Gastroesophageal sphincter (tissue), 4 donors: ENCODE measurements around the gene NRXN3. TPM values are rescaled to one million over a fixed set of nuclear protein-coding genes. Genes with fewer than 3 reads are reported as not detected.

Experiments
- ATAC-seq: fragments of 150-250 bp; one replicate; pipeline ENCODE4 v1.9.1; 2016; ENCODE audit warnings: mild to moderate bottlenecking, moderate library complexity
- H3K27ac ChIP-seq, 4 donors: fragments of 200-600 bp; sonication (generic) in 3 of 4; 1 replicate in 3 of 4; 2 replicates in 1 of 4; pipeline ENCODE4 v1.5.1; 2016 to 2019
- H3K27me3 ChIP-seq: fragments of 200-600 bp; sonication (generic); one replicate; pipeline ENCODE4 v1.5.1; 2019
- H3K36me3 ChIP-seq, 2 donors: fragments of 200-600 bp; sonication (generic); one replicate each; pipeline ENCODE4 v1.5.1; 2019; ENCODE audit warnings: control low read depth in 1 of 2
- H3K4me1 ChIP-seq, 3 donors: fragments of 200-600 bp; sonication (generic); 1 replicate in 2 of 3; 2 replicates in 1 of 3; pipeline ENCODE4 v1.5.1; 2016 to 2019; ENCODE audit warnings: control low read depth in 2 of 3
- H3K4me3 ChIP-seq, 2 donors: fragments of 200-600 bp; sonication (generic); one replicate each; pipeline ENCODE4 v1.5.1; 2019; ENCODE audit warnings: mild to moderate bottlenecking in 1 of 2, moderate library complexity in 1 of 2
- H3K9me3 ChIP-seq, 3 donors: fragments of 200-600 bp; sonication (generic); one replicate each; pipeline ENCODE4 v1.5.1; 2017 to 2019; ENCODE audit warnings: control low read depth in 2 of 3
- CTCF ChIP-seq, 4 experiments: fragments of 200-600 bp in 2 of 4; fragments of 450-650 bp in 2 of 4; sonication (generic) in 1 of 4; IDR thresholded peaks; one replicate each; pipeline ENCODE4 v1.5.1; 2017 to 2019; ENCODE audit warnings: antibody characterized with exemption in 4 of 4, mild to moderate bottlenecking in 2 of 4, moderate library complexity in 2 of 4
- EP300 ChIP-seq: sonication (generic); formaldehyde crosslinking; IDR thresholded peaks from one replicate; pipeline ENCODE4 v1.6.1; 2017; ENCODE audit warnings: antibody characterized with exemption, mild to moderate bottlenecking
- POLR2A ChIP-seq, 2 donors: fragments of 450-650 bp; IDR thresholded peaks; one replicate each; pipeline ENCODE4 v1.6.1; 2017; ENCODE audit warnings: antibody characterized with exemption in 2 of 2, mild to moderate bottlenecking in 2 of 2, moderate library complexity in 1 of 2
- POLR2AphosphoS5 ChIP-seq: sonication (generic); formaldehyde crosslinking; IDR thresholded peaks from one replicate; pipeline ENCODE4 v1.6.1; 2017; ENCODE audit warnings: antibody characterized with exemption
- WGBS, 2 donors: methylation state at CpG; one replicate each; pipeline ENCODE4 v1.1.5; 2018; ENCODE audit warnings: low coverage in 1 of 2; 5-methylcytosine and 5-hydroxymethylcytosine counted together
- total RNA-seq, 4 donors: library from RNA; depleted of rRNA; stranded (reverse); fragments of >200 nt; gene quantifications; one replicate each; pipeline ENCODE4 v1.1.0, GENCODE V29; 2016

NRXN3 gene
- total RNA-seq, 4 donors from 2014 or later, result 74.2 to 192 (median 98.2) TPM

GRCh38 chr14:79548836-79549235, 1378.7 kb downstream of the NRXN3 start:
- H3K4me1 ChIP-seq, result peaks cover 0 to 18% (median 3%) of the 10 kb centered on the region in 3 donors
- no peak overlapping the region for H3K4me3 ChIP-seq
- H3K36me3 ChIP-seq, result no peaks in the 10 kb centered on the region
- H3K27me3 ChIP-seq, result no peaks in the 10 kb centered on the region
- no peak for TF ChIP-seq CTCF (IDR thresholded peaks at IDR 0.05)
- TF ChIP-seq POLR2AphosphoS5, result no peak
- no peak for TF ChIP-seq EP300
- no peak for TF ChIP-seq POLR2A (IDR thresholded peaks at IDR 0.05)
- H3K9me3 ChIP-seq, result no peaks in the 10 kb centered on the region
- 86% methylated on average over 1 of the region's 1 CpG; no CpG with 5 or more reads in 1 of the 2 donors for WGBS, 2 donors
- no peak for ATAC-seq
- H3K27ac ChIP-seq, result no peak overlapping the region

GRCh38 chr14:79549515-79549914, 1379.3 kb downstream of the NRXN3 start:
- no peaks in the 10 kb centered on the region for H3K27me3 ChIP-seq
- no peak for ATAC-seq
- no peaks in the 10 kb centered on the region for H3K9me3 ChIP-seq
- H3K4me1 ChIP-seq, result peaks cover 0 to 11% (median 3%) of the 10 kb centered on the region in 3 donors
- H3K27ac ChIP-seq, result no peak overlapping the region
- TF ChIP-seq POLR2AphosphoS5, result no peak
- TF ChIP-seq EP300, result no peak
- no peak for TF ChIP-seq POLR2A (IDR thresholded peaks at IDR 0.05)
- no peak for TF ChIP-seq CTCF (IDR thresholded peaks at IDR 0.05)
- no peak overlapping the region for H3K4me3 ChIP-seq
- 80 to 90% methylated on average over 1 to 4 of the region's 5 CpGs for WGBS, 2 donors
- no peaks in the 10 kb centered on the region for H3K36me3 ChIP-seq

- Histone ChIP-seq H3K36me3 (no peaks in the 10 kb centered on the region), H3K4me1 (peaks cover 0 to 5% (median 0%) of the 10 kb centered on the region in 3 donors), H3K27me3 (no peaks in the 10 kb centered on the region), H3K9me3 (no peaks in the 10 kb centered on the region), H3K4me3 (no peak overlapping the region), H3K27ac (no peak overlapping the region)
- no peak for ATAC-seq
- TF ChIP-seq POLR2A (IDR thresholded peaks at IDR 0.05) (no peak), POLR2AphosphoS5 (no peak), EP300 (no peak), CTCF (IDR thresholded peaks at IDR 0.05) (no peak)
- 69 to 76% methylated on average over 2 to 3 of the region's 4 CpGs for WGBS, 2 donors
Observed at GRCh38 chr14:79551523-79551922, 1381.3 kb downstream of the NRXN3 start.

- 86 to 100% methylated on average over 1 of the region's 1 CpG for WGBS, 2 donors
- Histone ChIP-seq H3K4me3 (no peak overlapping the region), H3K9me3 (no peaks in the 10 kb centered on the region), H3K27me3 (no peaks in the 10 kb centered on the region), H3K4me1 (peaks cover 0 to 5% (median 0%) of the 10 kb centered on the region in 3 donors), H3K27ac (no peak overlapping the region), H3K36me3 (no peaks in the 10 kb centered on the region)
- ATAC-seq, result no peak
- TF ChIP-seq POLR2A (IDR thresholded peaks at IDR 0.05) (no peak), POLR2AphosphoS5 (no peak), CTCF (IDR thresholded peaks at IDR 0.05) (no peak), EP300 (no peak)
Observed at GRCh38 chr14:79552778-79553177, 1382.6 kb downstream of the NRXN3 start.

GRCh38 chr14:79554816-79555215, 1384.6 kb downstream of the NRXN3 start:
- no peak overlapping the region for H3K27ac ChIP-seq
- WGBS, 2 donors, result 83 to 93% methylated on average over 2 to 3 of the region's 3 CpGs
- no peaks in the 10 kb centered on the region for H3K9me3 ChIP-seq
- ATAC-seq, result no peak
- TF ChIP-seq POLR2A (IDR thresholded peaks at IDR 0.05) (no peak), CTCF (IDR thresholded peaks at IDR 0.05) (no peak), POLR2AphosphoS5 (no peak), EP300 (no peak)
- H3K27me3 ChIP-seq, result no peaks in the 10 kb centered on the region
- H3K4me1 ChIP-seq, result peaks cover 0 to 5% (median 0%) of the 10 kb centered on the region in 3 donors
- H3K4me3 ChIP-seq, result no peak overlapping the region
- no peaks in the 10 kb centered on the region for H3K36me3 ChIP-seq
